HG03108 (cell line): ENCODE data around the gene EEF1AKMT4.

Experiments
- ATAC-seq: cut with Tn5 transposase; IDR thresholded peaks from one replicate; pipeline ENCODE4 v1.9.1; 2021; ENCODE audit warnings: moderate library complexity; ENCODE audit not compliant: unreplicated experiment

The EEF1AKMT4 gene

GRCh38 chr3:184249412-184250166, at the start of gene EEF1AKMT4:
EEF1AKMT4 (plus strand) TSS chr3:184249672; CDS start chr3:184249695, 23 bp downstream.
- peak; percentile 89 for ATAC-seq

GRCh38 chr3:184200825-184201224, 48.6 kb upstream of the EEF1AKMT4 start:
- ATAC-seq = no peak

GRCh38 chr3:184203526-184203925, 45.9 kb upstream of the EEF1AKMT4 start:
- no peak for ATAC-seq

GRCh38 chr3:184209146-184209923, 40.1 kb upstream of the EEF1AKMT4 start:
- ATAC-seq = no peak

GRCh38 chr3:184211297-184211696, 38.2 kb upstream of the EEF1AKMT4 start:
- ATAC-seq = no peak

- ATAC-seq = no peak
These were observed 37.8 kb upstream of the EEF1AKMT4 start for GRCh38 chr3:184211718-184212117.

- ATAC-seq = no peak
These were observed 30.7 kb upstream of the EEF1AKMT4 start for GRCh38 chr3:184218814-184219213.

GRCh38 chr3:184222521-184222920, 27.0 kb upstream of the EEF1AKMT4 start:
- ATAC-seq = no peak

GRCh38 chr3:184223946-184224345, 25.5 kb upstream of the EEF1AKMT4 start:
- ATAC-seq = no peak

- ATAC-seq = no peak
These were observed 22.0 kb upstream of the EEF1AKMT4 start for GRCh38 chr3:184227481-184227935.

GRCh38 chr3:184228376-184229137, 20.9 kb upstream of the EEF1AKMT4 start:
- no peak for ATAC-seq

- ATAC-seq = peak; percentile 64
These were observed 19.9 kb upstream of the EEF1AKMT4 start, which contains the start of gene VWA5B2 for GRCh38 chr3:184229394-184230080. VWA5B2 (plus strand) TSS chr3:184229585; CDS start chr3:184230529, 944 bp downstream.

- no peak for ATAC-seq
These were observed 19.3 kb upstream of the EEF1AKMT4 start for GRCh38 chr3:184230081-184230602.

- no peak for ATAC-seq
These were observed 18.6 kb upstream of the EEF1AKMT4 start for GRCh38 chr3:184230603-184231528.

GRCh38 chr3:184231671-184232070, 17.8 kb upstream of the EEF1AKMT4 start:
- no peak for ATAC-seq

- ATAC-seq = no peak
These were observed 16.2 kb upstream of the EEF1AKMT4 start for GRCh38 chr3:184233127-184233843.

- ATAC-seq = no peak
These were observed 15.2 kb upstream of the EEF1AKMT4 start for GRCh38 chr3:184234224-184234623.

GRCh38 chr3:184234671-184235380, 14.6 kb upstream of the EEF1AKMT4 start:
- ATAC-seq = no peak
